ENCODE measurements around the gene CDKN1B.
"Not testable (repeated sequence)": the region's sequence is repeated elsewhere in the genome, so short reads cannot be mapped to it uniquely, and the experiment has no call there.

CDKN1B gene

GRCh38 chr12:12724421-12725085 is 7.4 kb downstream of the CDKN1B start:
- DNase-seq (ENCODE audit: low read depth): no peak

- DNase-seq (ENCODE audit: low read depth): peak; percentile 73
Measured at GRCh38 chr12:12725086-12725955, 8.2 kb downstream of the CDKN1B start.

GRCh38 chr12:12725956-12726554 is 8.9 kb downstream of the CDKN1B start:
- DNase-seq (ENCODE audit: low read depth): no peak

- DNase-seq (ENCODE audit: low read depth): no peak
Measured at GRCh38 chr12:12726555-12727093, 9.5 kb downstream of the CDKN1B start.

- DNase-seq (ENCODE audit: low read depth): no peak
Measured at GRCh38 chr12:12731178-12731577, 14.0 kb downstream of the CDKN1B start.

- no peak for DNase-seq (ENCODE audit: low read depth)
Measured at GRCh38 chr12:12731785-12732184, 14.6 kb downstream of the CDKN1B start.

GRCh38 chr12:12733118-12733517 is 15.9 kb downstream of the CDKN1B start:
- no peak for DNase-seq (ENCODE audit: low read depth)

- no peak for DNase-seq (ENCODE audit: low read depth)
Measured at GRCh38 chr12:12734054-12734453, 16.9 kb downstream of the CDKN1B start.

- no peak for DNase-seq (ENCODE audit: low read depth)
Measured at GRCh38 chr12:12734561-12735071, 17.4 kb downstream of the CDKN1B start.

GRCh38 chr12:12735301-12735700 is 18.1 kb downstream of the CDKN1B start:
- no peak for DNase-seq (ENCODE audit: low read depth)

- DNase-seq (ENCODE audit: low read depth): no peak
Measured at GRCh38 chr12:12736759-12737676, 19.9 kb downstream of the CDKN1B start.

- DNase-seq (ENCODE audit: low read depth): not testable (repeated sequence)
Measured at GRCh38 chr12:12738152-12738551, 21.0 kb downstream of the CDKN1B start.

GRCh38 chr12:12741660-12742059 is 24.5 kb downstream of the CDKN1B start:
- DNase-seq (ENCODE audit: low read depth): no peak

GRCh38 chr12:12744546-12745305 is 27.6 kb downstream of the CDKN1B start:
- DNase-seq (ENCODE audit: low read depth): no peak

GRCh38 chr12:12745576-12746211 is 28.5 kb downstream of the CDKN1B start:
- DNase-seq (ENCODE audit: low read depth): no peak

- DNase-seq (ENCODE audit: low read depth): no peak
Measured at GRCh38 chr12:12747278-12747677, 30.1 kb downstream of the CDKN1B start.

- no peak for DNase-seq (ENCODE audit: low read depth)
Measured at GRCh38 chr12:12748044-12748443, 30.9 kb downstream of the CDKN1B start.

- DNase-seq (ENCODE audit: low read depth): no peak
Measured at GRCh38 chr12:12749433-12749832, 32.3 kb downstream of the CDKN1B start.

GRCh38 chr12:12755923-12756322 is 38.8 kb downstream of the CDKN1B start:
- no peak for DNase-seq (ENCODE audit: low read depth)

- DNase-seq (ENCODE audit: low read depth): no peak
Measured at GRCh38 chr12:12757121-12757520, 40.0 kb downstream of the CDKN1B start.

All from stimulated activated CD8-positive, alpha-beta memory T cell treated with anti-CD3 and anti-CD28 coated beads, Interleukin-15, amount 100 ng/mL, for 1 hour (primary cell).